ENCODE results near the gene ACSS3.

Gene ACSS3

DNA sequence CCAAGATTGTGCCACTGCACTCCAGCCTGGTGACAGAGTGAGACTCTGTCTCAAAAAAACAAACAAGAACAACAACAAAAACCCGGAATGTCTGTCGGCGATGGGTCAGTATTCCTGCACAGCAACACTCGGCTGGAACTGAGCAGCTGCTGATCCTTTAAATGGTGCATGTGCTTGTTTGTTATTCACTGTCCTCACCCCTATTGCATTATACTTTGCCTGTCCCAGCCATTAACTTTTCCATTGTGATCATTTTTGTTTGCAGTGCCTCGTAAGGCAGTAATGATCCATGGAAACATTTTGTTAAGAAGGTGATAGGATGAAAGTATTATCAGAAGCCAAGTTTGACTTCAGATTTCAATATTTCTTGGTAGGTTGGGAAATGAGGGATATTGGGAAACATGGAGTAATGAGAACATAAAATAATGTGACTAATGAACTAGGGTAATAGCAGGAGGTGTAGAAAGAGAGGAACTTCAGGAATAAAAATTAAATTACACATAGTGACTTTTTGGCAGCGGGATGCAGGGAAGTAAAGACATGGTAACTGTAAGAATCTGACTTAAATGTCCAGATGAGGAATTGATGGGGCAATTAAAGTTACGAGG is 6.1 kb downstream of the ACSS3 start:
- no peak overlapping the region for H3K4me3 ChIP-seq (ENCODE audit: low read length)
- TF ChIP-seq, protein P1, sequence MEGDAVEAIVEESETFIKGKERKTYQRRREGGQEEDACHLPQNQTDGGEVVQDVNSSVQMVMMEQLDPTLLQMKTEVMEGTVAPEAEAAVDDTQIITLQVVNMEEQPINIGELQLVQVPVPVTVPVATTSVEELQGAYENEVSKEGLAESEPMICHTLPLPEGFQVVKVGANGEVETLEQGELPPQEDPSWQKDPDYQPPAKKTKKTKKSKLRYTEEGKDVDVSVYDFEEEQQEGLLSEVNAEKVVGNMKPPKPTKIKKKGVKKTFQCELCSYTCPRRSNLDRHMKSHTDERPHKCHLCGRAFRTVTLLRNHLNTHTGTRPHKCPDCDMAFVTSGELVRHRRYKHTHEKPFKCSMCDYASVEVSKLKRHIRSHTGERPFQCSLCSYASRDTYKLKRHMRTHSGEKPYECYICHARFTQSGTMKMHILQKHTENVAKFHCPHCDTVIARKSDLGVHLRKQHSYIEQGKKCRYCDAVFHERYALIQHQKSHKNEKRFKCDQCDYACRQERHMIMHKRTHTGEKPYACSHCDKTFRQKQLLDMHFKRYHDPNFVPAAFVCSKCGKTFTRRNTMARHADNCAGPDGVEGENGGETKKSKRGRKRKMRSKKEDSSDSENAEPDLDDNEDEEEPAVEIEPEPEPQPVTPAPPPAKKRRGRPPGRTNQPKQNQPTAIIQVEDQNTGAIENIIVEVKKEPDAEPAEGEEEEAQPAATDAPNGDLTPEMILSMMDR (conservative IDR thresholded peaks at IDR 0.05; ENCODE audit: low read depth, low read length) = no peak
- no peak for DNase-seq (ENCODE audit: low read depth)

DNA sequence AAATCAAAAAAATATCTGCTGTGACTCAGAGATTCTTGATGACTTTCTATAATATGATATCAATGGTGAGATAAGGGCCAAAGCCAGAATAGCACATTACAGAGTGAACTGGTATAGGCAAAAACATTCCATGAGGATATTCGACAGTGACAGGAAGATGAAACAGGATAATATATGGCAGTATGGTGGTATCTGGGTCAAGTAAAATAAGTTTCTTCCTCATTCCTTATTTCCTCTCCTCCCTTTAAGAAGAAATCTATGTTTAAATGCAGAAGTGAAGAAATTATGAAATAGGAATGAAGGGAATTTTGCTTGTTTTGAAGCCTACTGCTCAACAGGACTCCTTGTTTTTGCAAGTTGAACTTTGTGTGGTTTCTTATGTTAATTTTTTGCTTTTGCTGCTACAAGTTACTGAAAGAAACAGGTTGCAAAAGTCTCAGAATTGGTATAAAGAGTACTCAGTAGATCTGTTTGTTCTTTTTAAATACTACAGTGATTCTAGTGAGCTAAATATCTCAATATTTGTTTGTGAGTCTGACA is 7.0 kb downstream of the ACSS3 start:
- no peak for DNase-seq (ENCODE audit: low read depth)
- TF ChIP-seq, protein P1 (conservative IDR thresholded peaks at IDR 0.05; ENCODE audit: low read depth, low read length) = no peak
- no peak overlapping the region for H3K4me3 ChIP-seq (ENCODE audit: low read length)

DNA sequence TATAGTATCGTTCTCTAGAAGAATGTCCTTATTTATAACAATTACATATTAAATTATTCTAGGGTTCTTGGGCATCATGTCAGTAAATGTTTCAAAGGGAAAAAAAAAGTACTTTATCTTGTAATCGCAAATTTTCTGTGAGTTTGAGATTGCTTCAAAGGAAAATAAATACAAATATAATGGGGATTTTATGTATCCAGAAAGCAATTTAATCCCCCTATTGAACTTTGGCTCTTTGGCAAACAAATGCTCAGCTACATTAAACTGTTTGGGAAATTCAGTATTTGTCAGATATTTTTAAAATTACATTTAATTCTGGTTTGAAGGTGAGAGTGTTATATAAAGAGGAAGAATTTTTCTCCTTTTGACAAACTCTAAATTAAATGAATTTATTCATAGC is 8.0 kb downstream of the ACSS3 start:
- H3K4me3 ChIP-seq (ENCODE audit: low read length) = no peak overlapping the region
- no peak for DNase-seq (ENCODE audit: low read depth)
- TF ChIP-seq, protein P1 (conservative IDR thresholded peaks at IDR 0.05; ENCODE audit: low read depth, low read length) = no peak

GRCh38 chr12:81086342-81086741 is 8.5 kb downstream of the ACSS3 start:
- TF ChIP-seq, protein P1 (conservative IDR thresholded peaks at IDR 0.05; ENCODE audit: low read depth, low read length) = no peak
- no peak for DNase-seq (ENCODE audit: low read depth)
- no peak overlapping the region for H3K4me3 ChIP-seq (ENCODE audit: low read length)

DNA sequence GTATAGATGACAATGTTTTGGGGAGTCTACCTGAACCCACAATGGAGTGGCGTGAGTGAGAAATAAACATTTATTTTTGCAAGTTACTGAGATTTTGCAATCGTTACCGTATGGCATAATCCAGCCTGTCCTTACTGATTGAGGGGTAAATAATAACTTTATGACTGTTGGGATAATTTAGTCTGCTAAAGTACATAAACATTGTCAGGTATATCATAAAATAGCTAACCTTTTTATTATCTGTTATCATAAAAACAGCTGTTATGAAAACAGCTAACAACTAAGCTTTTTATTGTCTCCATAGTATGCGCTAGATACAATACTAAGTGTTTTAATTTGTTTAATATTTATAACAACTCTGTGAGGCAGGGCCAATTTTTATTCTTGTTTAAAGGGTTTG is 10.3 kb downstream of the ACSS3 start:
- TF ChIP-seq, protein P1 (conservative IDR thresholded peaks at IDR 0.05; ENCODE audit: low read depth, low read length) = no peak
- no peak overlapping the region for H3K4me3 ChIP-seq (ENCODE audit: low read length)
- DNase-seq (ENCODE audit: low read depth) = no peak

- H3K4me3 ChIP-seq (ENCODE audit: low read length) = no peak overlapping the region
- TF ChIP-seq, protein P1 (conservative IDR thresholded peaks at IDR 0.05; ENCODE audit: low read depth, low read length) = no peak
- no peak for DNase-seq (ENCODE audit: low read depth)
Observed at GRCh38 chr12:81089412-81089811, 11.5 kb downstream of the ACSS3 start.

DNA sequence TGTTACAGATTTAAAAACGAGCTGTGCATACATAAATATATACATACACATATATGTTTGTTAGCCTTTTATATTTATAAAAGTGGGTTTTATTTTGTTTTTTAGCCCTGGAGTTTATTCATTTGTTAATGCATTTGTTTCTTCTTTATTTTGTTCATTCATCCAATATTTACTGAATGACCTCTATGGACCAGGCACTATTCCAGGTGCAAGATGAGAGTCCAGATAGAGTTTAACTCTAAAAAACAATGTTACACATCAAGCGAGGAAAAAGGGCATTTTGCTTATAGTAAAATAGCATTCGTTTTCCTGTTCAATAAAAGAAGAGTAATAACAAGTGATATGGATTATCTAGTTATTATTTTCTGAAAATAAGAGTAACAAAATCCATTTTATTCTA is 14.2 kb downstream of the ACSS3 start:
- TF ChIP-seq, protein P1 (conservative IDR thresholded peaks at IDR 0.05; ENCODE audit: low read depth, low read length) = no peak
- H3K4me3 ChIP-seq (ENCODE audit: low read length) = no peak overlapping the region
- DNase-seq (ENCODE audit: low read depth) = no peak
